ENCODE data around the gene RBM10. TPM values are rescaled to one million over a fixed set of nuclear protein-coding genes. Genes with fewer than 3 reads are reported as not detected.

The RBM10 gene
- total and polyA plus RNA-seq, 2 donors (not counting 1 experiment from before 2014, with no cell fraction given), result 48.7 to 51.6 TPM

DNA sequence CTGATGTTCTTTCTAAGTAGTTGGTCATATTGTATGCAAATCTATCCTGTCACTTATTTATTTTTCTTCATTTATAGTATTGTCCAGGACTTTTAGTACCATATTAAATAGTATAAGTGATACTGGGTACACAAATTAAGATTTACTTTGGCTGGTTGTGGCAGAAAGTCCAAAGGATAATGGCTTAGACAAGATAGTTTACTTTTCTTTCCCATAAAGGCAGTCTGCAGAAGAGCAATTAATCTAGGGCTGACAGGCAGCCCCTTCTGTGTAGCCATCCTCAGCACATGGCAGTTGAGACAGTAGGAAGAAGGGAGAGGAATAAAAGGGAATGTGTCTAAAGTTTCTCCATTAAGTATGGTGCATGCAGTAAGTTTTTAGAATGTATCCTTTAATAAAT, 6.4 kb downstream of the RBM10 start:
- Histone ChIP-seq H3K36me3 (replicated peaks in 1 of 2; ENCODE audit: control extremely low read depth in 1 of 2, control insufficient read depth in 1 of 2, extremely low read depth in 1 of 2, insufficient read depth in 2 of 2, low read length in 1 of 2) (peaks cover 0 to 15% of the 10 kb centered on the region in 2 experiments), H3K4me3 (ENCODE audit: control extremely low read depth in 1 of 5, extremely low read depth in 1 of 5, insufficient read depth in 1 of 5, low read depth in 2 of 5, low read length in 4 of 5) (no peak overlapping the region), H3K9me3 (ENCODE audit: control extremely low read depth in 1 of 3, control insufficient read depth in 2 of 3, insufficient read depth in 1 of 3, low read length in 2 of 3) (no peaks in the 10 kb centered on the region), H3K79me2 (ENCODE audit: control insufficient read depth, insufficient read depth, low read length) (peaks cover 62% of the 10 kb centered on the region), H3K27ac (ENCODE audit: low read length in 2 of 2) (no peak overlapping the region), H3K27me3 (replicated peaks in 1 of 4; ENCODE audit: control extremely low read depth in 1 of 4, control insufficient read depth in 3 of 4, insufficient read depth in 4 of 4, low read length in 3 of 4) (no peaks in the 10 kb centered on the region), H4K20me1 (ENCODE audit: control insufficient read depth, insufficient read depth, low read length, poor library complexity, severe bottlenecking) (peaks cover 6% of the 10 kb centered on the region), H3K4me2 (replicated peaks; ENCODE audit: low read depth, low read length, poor library complexity, severe bottlenecking) (no peak overlapping the region), H2AFZ (ENCODE audit: insufficient read depth, low read depth, low read length, poor library complexity, severe bottlenecking) (no peak overlapping the region), H3K9ac (ENCODE audit: low read length) (no peak overlapping the region), H3K4me1 (ENCODE audit: control insufficient read depth in 2 of 2, insufficient read depth in 2 of 2, low read length in 2 of 2) (peaks cover 8 to 14% of the 10 kb centered on the region in 2 donors)
- Mint-ChIP-seq H3K4me3 (no peak overlapping the region), H3K4me1 (peaks cover 13% of the 10 kb centered on the region), H3K27me3 (no peaks in the 10 kb centered on the region), H3K9me3 (ENCODE audit: insufficient read depth) (no peaks in the 10 kb centered on the region), H3K27ac (no peak overlapping the region)
- ChIA-PET POLR2A (no interaction called here), CTCF (no interaction called here)
- intact Hi-C loops (cut with micrococcal nuclease), result no loop called here
- TF ChIP-seq, protein P1, sequence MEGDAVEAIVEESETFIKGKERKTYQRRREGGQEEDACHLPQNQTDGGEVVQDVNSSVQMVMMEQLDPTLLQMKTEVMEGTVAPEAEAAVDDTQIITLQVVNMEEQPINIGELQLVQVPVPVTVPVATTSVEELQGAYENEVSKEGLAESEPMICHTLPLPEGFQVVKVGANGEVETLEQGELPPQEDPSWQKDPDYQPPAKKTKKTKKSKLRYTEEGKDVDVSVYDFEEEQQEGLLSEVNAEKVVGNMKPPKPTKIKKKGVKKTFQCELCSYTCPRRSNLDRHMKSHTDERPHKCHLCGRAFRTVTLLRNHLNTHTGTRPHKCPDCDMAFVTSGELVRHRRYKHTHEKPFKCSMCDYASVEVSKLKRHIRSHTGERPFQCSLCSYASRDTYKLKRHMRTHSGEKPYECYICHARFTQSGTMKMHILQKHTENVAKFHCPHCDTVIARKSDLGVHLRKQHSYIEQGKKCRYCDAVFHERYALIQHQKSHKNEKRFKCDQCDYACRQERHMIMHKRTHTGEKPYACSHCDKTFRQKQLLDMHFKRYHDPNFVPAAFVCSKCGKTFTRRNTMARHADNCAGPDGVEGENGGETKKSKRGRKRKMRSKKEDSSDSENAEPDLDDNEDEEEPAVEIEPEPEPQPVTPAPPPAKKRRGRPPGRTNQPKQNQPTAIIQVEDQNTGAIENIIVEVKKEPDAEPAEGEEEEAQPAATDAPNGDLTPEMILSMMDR (IDR thresholded peaks at IDR 0.05), result no peak
- no peak for TF ChIP-seq EZH2 (IDR thresholded peaks at IDR 0.05; ENCODE audit: borderline replicate concordance, insufficient read depth, low read depth, low read length, poor library complexity, severe bottlenecking)
- ATAC-seq (ENCODE audit: low read depth) (no peak), DNase-seq (no peak)

DNA sequence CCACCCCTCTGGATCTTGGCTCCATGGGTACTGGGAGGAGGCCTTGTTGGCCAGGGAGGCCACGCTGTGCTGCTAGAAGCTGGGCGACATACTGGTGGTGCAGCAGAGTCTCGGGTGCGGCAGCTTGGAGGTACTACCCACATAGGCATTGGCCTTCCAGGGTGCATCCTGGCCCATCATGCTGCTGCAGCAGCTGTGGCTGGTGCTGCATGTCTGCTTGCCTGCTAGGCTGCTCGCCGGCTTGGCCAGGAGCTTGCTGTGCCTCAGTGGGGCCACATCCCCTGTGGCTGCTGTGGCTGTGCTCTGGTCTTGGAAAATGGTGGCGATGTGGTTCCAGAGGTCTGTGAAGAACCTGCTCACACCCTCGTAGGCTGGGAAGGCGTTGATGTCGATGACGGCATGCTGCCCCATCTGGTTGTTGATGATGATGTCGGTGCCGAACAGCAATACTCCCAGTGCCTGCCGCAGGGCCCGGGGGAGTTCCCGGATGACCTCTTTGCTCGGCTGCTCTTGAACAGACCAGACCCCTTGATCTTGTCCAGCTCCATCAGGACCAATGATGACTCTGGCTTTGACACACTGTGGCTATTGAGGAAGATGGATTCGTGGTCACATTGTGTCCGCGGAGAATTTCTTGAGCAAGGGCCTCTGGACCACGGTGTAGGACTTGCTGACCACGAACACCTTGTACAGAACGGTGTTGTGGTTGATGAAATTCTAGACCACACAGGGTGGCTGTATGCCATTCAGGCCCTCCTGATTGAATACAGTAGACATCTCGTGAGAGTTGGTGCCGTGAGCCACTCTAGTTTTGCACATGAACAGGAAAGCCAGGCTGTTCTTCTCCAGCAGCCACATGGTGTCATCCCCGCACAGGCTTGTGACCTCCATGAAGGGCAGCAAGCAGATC, 11.8 kb downstream of the RBM10 start:
- no peak overlapping the region for H3K27ac Mint-ChIP-seq
- no peak overlapping the region for H3K27ac ChIP-seq (ENCODE audit: low read length in 2 of 2)
- ATAC-seq (ENCODE audit: low read depth) (no peak), DNase-seq (no peak)
- no peak overlapping the region for H3K9ac ChIP-seq (ENCODE audit: low read length)
- ChIA-PET CTCF (no interaction called here), POLR2A (no interaction called here)
- no peaks in the 10 kb centered on the region for H3K27me3 ChIP-seq (replicated peaks in 1 of 4; ENCODE audit: control extremely low read depth in 1 of 4, control insufficient read depth in 3 of 4, insufficient read depth in 4 of 4, low read length in 3 of 4)
- no peak overlapping the region for H3K4me2 ChIP-seq (replicated peaks; ENCODE audit: low read depth, low read length, poor library complexity, severe bottlenecking)
- H3K9me3 ChIP-seq (ENCODE audit: control extremely low read depth in 1 of 3, control insufficient read depth in 2 of 3, insufficient read depth in 1 of 3, low read length in 2 of 3), result no peaks in the 10 kb centered on the region
- H3K4me1 Mint-ChIP-seq, result peaks cover 9% of the 10 kb centered on the region
- no peaks in the 10 kb centered on the region for H3K4me1 ChIP-seq (ENCODE audit: control insufficient read depth in 2 of 2, insufficient read depth in 2 of 2, low read length in 2 of 2)
- peaks cover 11% of the 10 kb centered on the region for H4K20me1 ChIP-seq (ENCODE audit: control insufficient read depth, insufficient read depth, low read length, poor library complexity, severe bottlenecking)
- no peak overlapping the region for H3K4me3 ChIP-seq (ENCODE audit: control extremely low read depth in 1 of 5, extremely low read depth in 1 of 5, insufficient read depth in 1 of 5, low read depth in 2 of 5, low read length in 4 of 5)
- no peaks in the 10 kb centered on the region for H3K9me3 Mint-ChIP-seq (ENCODE audit: insufficient read depth)
- no peaks in the 10 kb centered on the region for H3K27me3 Mint-ChIP-seq
- H3K4me3 Mint-ChIP-seq, result no peak overlapping the region
- intact Hi-C loops (cut with micrococcal nuclease), result no loop called here
- H2AFZ ChIP-seq (ENCODE audit: insufficient read depth, low read depth, low read length, poor library complexity, severe bottlenecking), result no peak overlapping the region
- TF ChIP-seq, protein P1 (IDR thresholded peaks at IDR 0.05), result no peak
- no peak for TF ChIP-seq EZH2 (IDR thresholded peaks at IDR 0.05; ENCODE audit: borderline replicate concordance, insufficient read depth, low read depth, low read length, poor library complexity, severe bottlenecking)
- 95% methylated on average over 19 of the region's 26 CpGs for WGBS (ENCODE audit: insufficient coverage)
- peaks cover 64% of the 10 kb centered on the region for H3K79me2 ChIP-seq (ENCODE audit: control insufficient read depth, insufficient read depth, low read length)
- peaks cover 0 to 24% of the 10 kb centered on the region in 2 experiments for H3K36me3 ChIP-seq (replicated peaks in 1 of 2; ENCODE audit: control extremely low read depth in 1 of 2, control insufficient read depth in 1 of 2, extremely low read depth in 1 of 2, insufficient read depth in 2 of 2, low read length in 1 of 2)
